ENCODE measurements around the gene DYNC1LI1. TPM values are rescaled to one million over a fixed set of nuclear protein-coding genes. Genes with fewer than 3 reads are reported as not detected.

DYNC1LI1 gene
- total and polyA plus RNA-seq, 2 of the 4 experiments (the other 2 are of a cell fraction) = 25.2 to 30.8 TPM

GRCh38 chr3:32495609-32496008, 75.0 kb downstream of the DYNC1LI1 start:
- Histone ChIP-seq H2BK15ac (ENCODE audit: low read depth, low read length) (no peak overlapping the region), H4K91ac (ENCODE audit: insufficient read depth, low read depth, low read length) (no peak overlapping the region), H3K4ac (ENCODE audit: low read depth, low read length) (no peak overlapping the region), H4K8ac (ENCODE audit: low read depth in 2 of 2, low read length in 2 of 2) (no peak overlapping the region), H3K18ac (ENCODE audit: low read depth, low read length) (no peak overlapping the region), H3K79me1 (ENCODE audit: low read depth in 1 of 2, low read length in 2 of 2) (peaks cover 38 to 63% of the 10 kb centered on the region in 2 experiments), H3K36me3 (ENCODE audit: control insufficient read depth, insufficient read depth, low read length) (no peaks in the 10 kb centered on the region), H3K4me2 (ENCODE audit: low read depth, low read length) (no peak overlapping the region), H3K27ac (ENCODE audit: insufficient read depth, low read length) (no peak overlapping the region), H2AFZ (replicated peaks; ENCODE audit: low read length, poor library complexity) (no peak overlapping the region), H2AK5ac (ENCODE audit: low read depth, low read length) (no peak overlapping the region), H3K9me1 (ENCODE audit: insufficient read depth, low read length) (peaks cover 15% of the 10 kb centered on the region), H4K20me1 (ENCODE audit: insufficient read depth, low read length) (peaks cover 34% of the 10 kb centered on the region), H3K4me1 (ENCODE audit: control insufficient read depth, insufficient read depth, low read length) (peaks cover 9% of the 10 kb centered on the region), H2AK9ac (replicated peaks; ENCODE audit: low read depth, low read length, poor library complexity) (no peak overlapping the region), H2BK20ac (ENCODE audit: low read depth, low read length) (no peak overlapping the region), H3K56ac (ENCODE audit: extremely low read depth, insufficient read depth, low read length) (no peak overlapping the region), H3K23ac (ENCODE audit: low read depth, low read length) (no peak overlapping the region), H3K9ac (ENCODE audit: low read depth, low read length) (no peak overlapping the region), H3K4me3 (ENCODE audit: insufficient read depth, low read depth, low read length) (no peak overlapping the region), H2BK120ac (ENCODE audit: low read depth, low read length) (no peak overlapping the region), H3K9me3 (ENCODE audit: control insufficient read depth, insufficient read depth, low read length) (no peaks in the 10 kb centered on the region), H3K27me3 (ENCODE audit: control insufficient read depth, insufficient read depth, low read length) (no peaks in the 10 kb centered on the region), H4K5ac (ENCODE audit: low read depth, low read length) (no peak overlapping the region), H2BK5ac (ENCODE audit: low read depth, low read length, poor library complexity, severe bottlenecking) (no peak overlapping the region), H3K14ac (replicated peaks; ENCODE audit: low read depth, low read length) (no peak overlapping the region)
- dilution Hi-C loops (cut with HindIII; ENCODE audit: low sequenced_read_pairs, unreplicated experiment) = no loop called here
- no TSS peak for BruUV-seq (replicated peaks)
- WGBS, 2 experiments (ENCODE audit: extremely low coverage in 2 of 2, insufficient read length in 1 of 2) = no CpG with 5 or more reads among the region's 2 CpGs
- intact Hi-C loops (cut with micrococcal nuclease) = no loop called here
- TF ChIP-seq CHD1 (IDR thresholded peaks at IDR 0.05; ENCODE audit: low read depth, low read length) = no peak
- TF ChIP-seq, protein P1, sequence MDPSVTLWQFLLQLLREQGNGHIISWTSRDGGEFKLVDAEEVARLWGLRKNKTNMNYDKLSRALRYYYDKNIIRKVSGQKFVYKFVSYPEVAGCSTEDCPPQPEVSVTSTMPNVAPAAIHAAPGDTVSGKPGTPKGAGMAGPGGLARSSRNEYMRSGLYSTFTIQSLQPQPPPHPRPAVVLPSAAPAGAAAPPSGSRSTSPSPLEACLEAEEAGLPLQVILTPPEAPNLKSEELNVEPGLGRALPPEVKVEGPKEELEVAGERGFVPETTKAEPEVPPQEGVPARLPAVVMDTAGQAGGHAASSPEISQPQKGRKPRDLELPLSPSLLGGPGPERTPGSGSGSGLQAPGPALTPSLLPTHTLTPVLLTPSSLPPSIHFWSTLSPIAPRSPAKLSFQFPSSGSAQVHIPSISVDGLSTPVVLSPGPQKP (IDR thresholded peaks at IDR 0.05; ENCODE audit: borderline replicate concordance, low read depth, low read length) = no peak
- DNase-seq (no peak), ATAC-seq (ENCODE audit: low read depth) (no peak)
- POLR2A ChIA-PET (ENCODE audit: unreplicated experiment) = no interaction called here
- CTCF ChIA-PET = no interaction called here
- in situ Hi-C loops (cut with MboI; ENCODE audit: low sequenced_read_pairs) = no loop called here

Data from IMR-90 (cell line).